SU-DHL-6 (cell line): ENCODE results near the gene EPN1.

Source experiments
- H2AFZ ChIP-seq: fragments of 200-600 bp; sonication (generic); 2 replicates; pipeline ENCODE4 v1.6.1; 2014; ENCODE audit warnings: low read depth, mild to moderate bottlenecking, moderate library complexity, mixed read lengths, antibody characterized with exemption, low read length; ENCODE audit not compliant: severe bottlenecking
- H3F3A ChIP-seq: fragments of 200-600 bp; shearing (Covaris generic); 2 replicates; pipeline ENCODE4 v1.6.0; 2016; ENCODE audit warnings: antibody characterized with exemption, mild to moderate bottlenecking; ENCODE audit not compliant: insufficient read depth
- H3K27ac ChIP-seq: fragments of 200-600 bp; sonication (generic); 2 replicates; pipeline ENCODE4 v1.5.1; 2016; ENCODE audit warnings: low read depth, mild to moderate bottlenecking, low read length, moderate library complexity, mixed read lengths
- H3K27me3 ChIP-seq: fragments of 200-600 bp; sonication (generic), shearing (Covaris generic); 2 replicates; pipeline ENCODE4 v1.6.0; 2014; ENCODE audit warnings: mild to moderate bottlenecking, low read length
- H3K36me3 ChIP-seq: fragments of 200-600 bp; sonication (generic); 2 replicates; pipeline ENCODE4 v1.6.1; 2014; ENCODE audit warnings: mild to moderate bottlenecking, low read length, mixed read lengths
- H3K4me2 ChIP-seq: fragments of 300-600, 200-600 bp; shearing (Covaris generic), sonication (generic); 2 replicates; pipeline ENCODE4 v1.6.0; 2014; ENCODE audit warnings: low read length, low read depth, mild to moderate bottlenecking; ENCODE audit not compliant: poor library complexity, severe bottlenecking
- H3K4me3 ChIP-seq: fragments of 200-600 bp; sonication (generic); 2 replicates; pipeline ENCODE4 v1.5.1; 2014; ENCODE audit warnings: antibody characterized with exemption, low read length, mild to moderate bottlenecking, mixed read lengths; ENCODE audit not compliant: insufficient read depth, poor library complexity, severe bottlenecking
- H3K79me2 ChIP-seq: fragments of 200-600 bp; sonication (generic); 2 replicates; pipeline ENCODE4 v1.6.1; 2014; ENCODE audit warnings: mild to moderate bottlenecking, low read length, moderate library complexity; ENCODE audit not compliant: insufficient read depth
- H3K9ac ChIP-seq: fragments of 200-600 bp; sonication (generic); 2 replicates; pipeline ENCODE4 v1.7.0; 2014; ENCODE audit warnings: mild to moderate bottlenecking, low read length
- H3K9me2 ChIP-seq: fragments of 200-600 bp; sonication (generic); replicated peaks from 2 replicates; pipeline ENCODE4 v1.6.1; 2014; ENCODE audit warnings: low read length; ENCODE audit not compliant: insufficient read depth
- H3K9me3 ChIP-seq: fragments of 200-600 bp; sonication (generic); 2 replicates; pipeline ENCODE4 v1.6.1; 2014; ENCODE audit warnings: low read length, mixed read lengths; ENCODE audit not compliant: insufficient read depth
- H4K20me1 ChIP-seq: fragments of 200-600 bp; sonication (generic); 2 replicates; pipeline ENCODE4 v1.6.1; 2014; ENCODE audit warnings: low read depth, mild to moderate bottlenecking, antibody characterized with exemption, low read length, moderate library complexity, mixed read lengths
- EZH2phosphoT487 ChIP-seq: fragments of 200-600 bp; sonication (generic), shearing (Covaris generic); conservative IDR thresholded peaks from 2 replicates; pipeline ENCODE4 v1.6.1; 2018; ENCODE audit warnings: mild to moderate bottlenecking, antibody characterized with exemption, low read length, moderate library complexity, mixed read lengths
- TF ChIP-seq, protein P1 (sequence below): fragments of 200-600 bp; sonication (generic); IDR thresholded peaks from one replicate; pipeline ENCODE4 v1.5.1; 2017; ENCODE audit warnings: antibody characterized with exemption, mild to moderate bottlenecking, low read length, moderate library complexity; ENCODE audit not compliant: insufficient read depth, poor library complexity, severe bottlenecking

EPN1 gene

DNA sequence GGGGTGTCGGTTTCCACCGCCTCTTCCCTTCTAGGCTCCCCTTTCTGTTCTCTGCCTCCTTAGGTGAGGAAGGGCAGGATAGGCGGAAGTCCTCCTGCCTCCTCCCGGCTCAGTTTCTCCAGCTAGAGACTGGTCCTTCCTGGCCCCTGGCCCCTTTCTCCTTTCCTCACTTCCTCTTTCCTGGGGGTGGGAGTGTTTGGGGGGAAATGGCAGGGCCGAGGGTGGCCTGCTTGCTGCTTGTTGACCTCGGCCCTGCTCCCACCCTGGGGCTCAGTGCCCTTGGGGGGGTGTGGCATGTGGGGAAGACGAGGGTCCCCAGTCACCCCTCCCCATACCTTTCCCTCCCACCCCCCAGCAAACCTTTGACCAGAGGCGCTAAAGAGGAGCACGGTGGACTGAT lies 15.2 kb upstream of the EPN1 start:
- no peaks in the 10 kb centered on the region for H3K27me3 ChIP-seq
- H3K27ac ChIP-seq, result no peak overlapping the region; the same call in 1 of the 2 replicates
- no peak overlapping the region for H3K4me2 ChIP-seq
- peaks cover 95% of the 10 kb centered on the region for H3K79me2 ChIP-seq
- peaks cover 19% of the 10 kb centered on the region for H3K36me3 ChIP-seq
- TF ChIP-seq, protein P1, sequence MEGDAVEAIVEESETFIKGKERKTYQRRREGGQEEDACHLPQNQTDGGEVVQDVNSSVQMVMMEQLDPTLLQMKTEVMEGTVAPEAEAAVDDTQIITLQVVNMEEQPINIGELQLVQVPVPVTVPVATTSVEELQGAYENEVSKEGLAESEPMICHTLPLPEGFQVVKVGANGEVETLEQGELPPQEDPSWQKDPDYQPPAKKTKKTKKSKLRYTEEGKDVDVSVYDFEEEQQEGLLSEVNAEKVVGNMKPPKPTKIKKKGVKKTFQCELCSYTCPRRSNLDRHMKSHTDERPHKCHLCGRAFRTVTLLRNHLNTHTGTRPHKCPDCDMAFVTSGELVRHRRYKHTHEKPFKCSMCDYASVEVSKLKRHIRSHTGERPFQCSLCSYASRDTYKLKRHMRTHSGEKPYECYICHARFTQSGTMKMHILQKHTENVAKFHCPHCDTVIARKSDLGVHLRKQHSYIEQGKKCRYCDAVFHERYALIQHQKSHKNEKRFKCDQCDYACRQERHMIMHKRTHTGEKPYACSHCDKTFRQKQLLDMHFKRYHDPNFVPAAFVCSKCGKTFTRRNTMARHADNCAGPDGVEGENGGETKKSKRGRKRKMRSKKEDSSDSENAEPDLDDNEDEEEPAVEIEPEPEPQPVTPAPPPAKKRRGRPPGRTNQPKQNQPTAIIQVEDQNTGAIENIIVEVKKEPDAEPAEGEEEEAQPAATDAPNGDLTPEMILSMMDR, result no peak
- TF ChIP-seq EZH2phosphoT487, result no peak
- H3K9ac ChIP-seq, result no peak overlapping the region
- peaks cover 25% of the 10 kb centered on the region; the same call in 1 of the 2 replicates for H4K20me1 ChIP-seq
- H3K9me3 ChIP-seq, result no peaks in the 10 kb centered on the region
- H3F3A ChIP-seq, result peaks cover 3% of the 10 kb centered on the region; the same call in 1 of the 2 replicates
- no peak overlapping the region for H3K4me3 ChIP-seq
- H2AFZ ChIP-seq, result no peak overlapping the region
- no peaks in the 10 kb centered on the region for H3K9me2 ChIP-seq

DNA sequence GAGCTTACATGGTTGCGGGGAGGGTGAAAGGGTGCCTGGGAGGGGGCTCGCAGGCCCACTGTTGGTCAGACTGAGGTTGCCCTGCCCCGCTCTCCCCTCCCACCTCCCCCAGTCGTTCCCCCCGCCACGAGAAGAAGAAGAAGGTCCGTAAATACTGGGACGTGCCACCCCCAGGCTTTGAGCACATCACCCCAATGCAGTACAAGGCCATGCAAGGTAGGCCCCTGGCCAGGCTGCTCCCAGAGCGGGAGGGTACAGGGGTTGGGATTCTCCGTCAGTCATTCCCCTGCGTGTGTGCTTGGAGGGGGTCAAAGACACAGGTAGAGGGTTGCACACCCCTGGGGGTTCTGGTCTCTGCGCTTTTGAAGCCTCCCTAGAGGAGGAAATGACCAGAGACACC lies 14.6 kb upstream of the EPN1 start:
- no peaks in the 10 kb centered on the region for H3K27me3 ChIP-seq
- H3F3A ChIP-seq, result peaks cover 3% of the 10 kb centered on the region; the same call in 1 of the 2 replicates
- TF ChIP-seq EZH2phosphoT487, result no peak
- TF ChIP-seq, protein P1, result no peak
- peaks cover 25% of the 10 kb centered on the region; the same call in 1 of the 2 replicates for H4K20me1 ChIP-seq
- no peak overlapping the region for H2AFZ ChIP-seq
- no peak overlapping the region for H3K9ac ChIP-seq
- H3K79me2 ChIP-seq, result peaks cover 97% of the 10 kb centered on the region
- no peak overlapping the region for H3K4me2 ChIP-seq
- peaks cover 19% of the 10 kb centered on the region for H3K36me3 ChIP-seq
- no peak overlapping the region for H3K27ac ChIP-seq
- no peak overlapping the region for H3K4me3 ChIP-seq
- H3K9me3 ChIP-seq, result no peaks in the 10 kb centered on the region
- H3K9me2 ChIP-seq, result no peaks in the 10 kb centered on the region

DNA sequence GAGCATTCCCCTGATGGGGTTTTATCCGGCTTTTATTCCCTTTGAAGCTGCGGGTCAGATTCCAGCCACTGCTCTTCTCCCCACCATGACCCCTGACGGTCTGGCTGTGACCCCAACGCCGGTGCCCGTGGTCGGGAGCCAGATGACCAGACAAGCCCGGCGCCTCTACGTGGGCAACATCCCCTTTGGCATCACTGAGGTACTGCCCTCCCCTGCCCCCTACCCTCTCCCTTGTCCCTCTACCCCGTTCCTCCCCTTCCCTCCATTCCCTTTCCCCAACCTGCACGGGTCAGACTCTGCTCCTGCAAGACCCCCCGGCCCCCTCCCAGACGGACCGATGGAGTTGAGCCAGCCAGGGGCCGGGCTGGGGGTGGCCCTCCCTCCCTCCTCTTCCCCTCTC lies 14.0 kb upstream of the EPN1 start:
- H2AFZ ChIP-seq, result no peak overlapping the region
- H3K4me2 ChIP-seq, result no peak overlapping the region
- peaks cover 18% of the 10 kb centered on the region for H3K36me3 ChIP-seq
- H3K9me3 ChIP-seq, result no peaks in the 10 kb centered on the region
- peaks cover 97% of the 10 kb centered on the region for H3K79me2 ChIP-seq
- no peak overlapping the region for H3K27ac ChIP-seq
- H3F3A ChIP-seq, result peaks cover 3% of the 10 kb centered on the region; the same call in 1 of the 2 replicates
- H4K20me1 ChIP-seq, result peaks cover 25% of the 10 kb centered on the region; the same call in 1 of the 2 replicates
- H3K9me2 ChIP-seq, result no peaks in the 10 kb centered on the region
- no peak overlapping the region for H3K9ac ChIP-seq
- no peaks in the 10 kb centered on the region for H3K27me3 ChIP-seq
- TF ChIP-seq, protein P1, result no peak
- TF ChIP-seq EZH2phosphoT487, result no peak
- H3K4me3 ChIP-seq, result no peak overlapping the region
